Activated CD4-positive, alpha-beta T cell treated with anti-CD3 and anti-CD28 coated beads, Interleukin-2, amount 50 U/mL, for 16 hours (primary cell): ENCODE measurements around the gene MGAT5.
A peak's percentile ranks its signal among the peaks of the same experiment; 100 is the strongest.

ENCODE experiments used
- DNase-seq: peaks from one replicate; pipeline ENCODE4 v3.0.0-alpha.2; 2020

The MGAT5 gene

DNA sequence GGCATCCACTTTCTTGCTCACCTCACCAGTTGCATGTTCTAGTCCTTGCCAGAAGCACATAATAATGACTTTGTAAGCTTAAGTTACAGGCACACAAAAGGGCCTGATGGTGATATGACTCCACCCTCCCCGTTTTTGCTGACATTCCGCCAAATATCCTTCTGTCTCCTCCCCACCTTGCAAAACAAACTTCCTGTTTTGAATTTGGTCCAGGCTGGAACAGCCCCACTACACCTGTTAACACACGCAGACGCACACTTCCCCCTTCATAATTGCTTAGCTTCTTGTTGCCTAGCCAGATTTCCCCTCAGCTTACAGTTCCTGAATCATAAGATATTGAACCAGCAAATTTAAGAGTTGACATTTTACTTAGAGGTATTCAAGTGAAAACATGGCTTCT lies at the start of gene MGAT5:
MGAT5 (plus strand) TSS at position 269 of the 400 bp plus-strand sequence. CDS start 332 bp downstream, outside the sequence.
- no peak for DNase-seq

- DNase-seq = no peak
These were observed 48.8 kb upstream of the MGAT5 start for GRCh38 chr2:134205087-134205486.

DNA sequence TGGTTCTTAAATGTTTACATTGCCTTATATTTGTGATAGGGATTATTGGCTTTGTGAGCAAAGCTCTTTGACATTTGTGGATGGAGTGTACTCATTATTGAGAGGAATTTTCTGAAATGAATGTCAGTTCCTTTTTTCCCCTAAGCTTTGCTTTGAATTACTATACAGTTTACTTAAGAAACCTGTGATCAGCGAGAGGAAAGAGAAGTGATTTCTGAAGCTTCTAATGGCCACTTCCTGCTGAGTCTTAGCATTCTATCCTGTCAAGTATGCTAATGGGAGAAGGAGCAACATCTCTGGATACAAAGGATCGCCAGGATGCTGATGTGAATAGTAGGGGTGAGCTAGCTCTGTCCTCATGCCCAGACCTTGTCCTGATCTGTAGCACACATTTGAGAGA lies 47.8 kb upstream of the MGAT5 start:
- DNase-seq = no peak

DNA sequence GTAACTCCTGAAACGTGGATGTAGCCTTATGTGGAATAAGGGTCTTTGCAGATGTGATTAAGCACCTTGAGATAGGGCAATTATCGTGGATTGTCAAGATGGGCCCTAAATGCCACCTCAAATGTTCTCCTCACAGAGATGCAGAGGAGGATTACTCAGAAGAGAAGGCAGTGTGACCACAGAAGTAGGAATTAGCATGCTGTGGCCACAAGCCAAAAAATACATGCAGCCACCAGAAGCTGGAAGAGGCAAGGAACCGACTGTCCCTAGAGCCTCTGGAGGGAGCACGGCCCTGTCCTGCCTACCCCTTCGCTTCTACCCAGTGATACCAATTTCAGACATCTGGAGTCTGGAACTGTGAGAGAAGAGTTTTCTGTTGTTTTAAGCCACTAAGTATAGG lies 47.3 kb upstream of the MGAT5 start:
- DNase-seq = peak; percentile 20

GRCh38 chr2:134207589-134208209 lies 46.2 kb upstream of the MGAT5 start:
- DNase-seq = peak; percentile 47

- no peak for DNase-seq
These were observed 45.0 kb upstream of the MGAT5 start for GRCh38 chr2:134208825-134209224.

- DNase-seq = no peak
These were observed 41.1 kb upstream of the MGAT5 start for GRCh38 chr2:134212746-134213145.

- DNase-seq = no peak
These were observed 37.6 kb upstream of the MGAT5 start for GRCh38 chr2:134216152-134216829.

- no peak for DNase-seq
These were observed 36.5 kb upstream of the MGAT5 start for GRCh38 chr2:134217351-134217750.

- DNase-seq = peak; percentile 83
These were observed 35.9 kb upstream of the MGAT5 start for GRCh38 chr2:134217924-134218323.

DNA sequence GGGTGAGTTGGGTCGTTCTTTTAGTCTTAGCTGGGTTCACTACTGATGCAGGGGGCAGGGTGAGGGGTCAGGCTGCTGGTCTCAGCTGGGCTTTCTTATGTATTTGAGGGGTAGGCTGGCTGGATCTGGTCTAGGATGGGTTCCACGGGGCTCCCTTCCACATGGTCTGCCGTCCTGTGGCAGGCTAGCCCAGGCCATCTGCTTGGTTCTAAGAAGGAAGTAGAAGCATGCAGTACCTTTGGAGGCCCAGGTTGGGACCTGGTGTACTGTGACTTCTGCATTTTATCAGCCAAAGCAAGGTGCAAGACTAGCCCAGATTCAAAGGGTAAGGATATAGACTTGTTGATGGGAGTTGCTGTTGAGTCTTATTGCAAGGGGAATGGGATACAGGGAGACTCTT lies 35.5 kb upstream of the MGAT5 start:
- DNase-seq = no peak

DNA sequence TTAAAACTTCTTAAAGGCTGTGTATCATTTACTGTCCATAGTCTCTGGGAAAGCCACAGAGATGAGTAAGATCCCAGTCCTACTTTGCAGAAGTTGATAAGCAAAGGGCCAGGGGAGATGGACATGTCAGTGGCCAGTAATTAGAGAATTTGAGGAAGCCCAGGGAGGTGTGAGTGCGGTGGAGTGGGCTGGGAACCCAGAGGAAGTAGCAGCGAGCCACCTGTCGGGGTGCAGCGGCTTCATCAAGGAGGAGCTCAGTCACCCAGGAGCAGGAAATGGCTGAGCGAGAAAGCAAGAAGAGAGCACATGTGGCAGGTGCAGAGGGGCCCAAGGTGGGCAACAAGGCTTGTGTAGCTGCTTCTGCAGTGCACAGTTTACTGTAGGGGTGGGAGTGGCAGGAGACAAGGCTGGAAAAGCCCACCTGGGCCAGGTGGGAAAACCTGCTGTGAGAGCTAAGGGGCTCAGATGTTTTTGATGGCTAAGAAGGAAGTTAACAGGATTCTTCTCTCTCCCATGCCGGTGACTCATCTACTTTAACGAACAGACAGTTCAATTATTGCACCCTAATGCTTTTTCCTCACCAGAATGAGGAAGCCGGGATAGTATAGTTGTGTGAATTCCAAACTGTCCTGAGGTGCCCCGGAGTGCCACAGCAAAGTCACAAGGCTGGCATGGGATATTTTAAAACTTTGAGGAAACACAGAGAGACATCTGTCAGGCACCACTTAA lies 34.8 kb upstream of the MGAT5 start:
- peak; percentile 24 for DNase-seq

- DNase-seq = no peak
These were observed 33.4 kb upstream of the MGAT5 start for GRCh38 chr2:134220344-134220974.

DNA sequence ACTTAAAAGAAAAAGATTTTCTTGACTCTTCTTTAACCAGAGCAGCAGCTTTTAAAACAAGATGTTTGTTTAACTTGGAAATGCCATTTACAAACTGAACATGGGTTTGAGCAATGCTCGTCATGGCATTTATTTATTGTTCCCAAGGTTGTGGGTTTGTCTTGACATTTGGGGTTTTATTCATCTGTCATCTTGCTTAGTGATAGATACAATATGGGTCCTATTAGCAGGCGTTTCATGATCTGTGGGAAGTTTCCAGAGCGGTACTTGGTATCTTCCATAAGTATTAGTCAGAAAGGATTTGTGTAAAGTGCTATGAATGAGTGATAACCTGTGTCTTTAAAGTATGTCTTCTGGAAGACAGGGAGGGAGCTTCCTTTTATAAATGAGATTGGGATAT lies 29.9 kb upstream of the MGAT5 start:
- no peak for DNase-seq

DNA sequence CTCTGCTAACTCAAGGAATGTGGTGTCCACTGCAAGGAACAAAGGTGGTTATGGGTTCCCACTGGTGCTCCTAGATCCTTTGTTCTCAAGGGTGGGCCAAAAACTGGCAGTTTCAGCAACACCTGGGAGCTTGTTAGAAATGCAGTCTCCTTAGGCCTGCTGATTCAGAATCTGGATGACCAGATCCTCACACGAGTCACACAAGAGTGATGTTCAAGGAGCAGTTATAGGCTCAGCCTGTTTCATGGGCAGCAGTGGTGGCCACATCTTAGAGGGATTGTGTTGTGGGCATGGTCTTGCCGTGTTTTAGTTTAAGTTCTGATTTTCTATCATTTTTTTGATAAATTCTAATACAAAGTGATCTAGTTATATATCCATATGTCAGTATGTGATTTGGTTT lies 28.7 kb upstream of the MGAT5 start:
- DNase-seq = no peak

GRCh38 chr2:134225841-134226240 lies 28.0 kb upstream of the MGAT5 start:
- DNase-seq = no peak

GRCh38 chr2:134226601-134227000 lies 27.3 kb upstream of the MGAT5 start:
- no peak for DNase-seq

GRCh38 chr2:134227666-134228065 lies 26.2 kb upstream of the MGAT5 start:
- DNase-seq = no peak

GRCh38 chr2:134228493-134228903 lies 25.4 kb upstream of the MGAT5 start:
- DNase-seq = no peak

GRCh38 chr2:134229540-134229939 lies 24.3 kb upstream of the MGAT5 start:
- no peak for DNase-seq

- no peak for DNase-seq
These were observed 23.0 kb upstream of the MGAT5 start for GRCh38 chr2:134230885-134231284.

- no peak for DNase-seq
These were observed 22.4 kb upstream of the MGAT5 start for GRCh38 chr2:134231301-134231964.

GRCh38 chr2:134231965-134232340 lies 21.9 kb upstream of the MGAT5 start:
- DNase-seq = peak; percentile 30
